ENCODE data around the gene STON2.

The STON2 gene

GRCh38 chr14:81418057-81418790 lies 18.1 kb upstream of the STON2 start:
- FAIRE-seq (no peak), DNase-seq (ENCODE audit: insufficient read length, low spot score) (no peak)

DNA sequence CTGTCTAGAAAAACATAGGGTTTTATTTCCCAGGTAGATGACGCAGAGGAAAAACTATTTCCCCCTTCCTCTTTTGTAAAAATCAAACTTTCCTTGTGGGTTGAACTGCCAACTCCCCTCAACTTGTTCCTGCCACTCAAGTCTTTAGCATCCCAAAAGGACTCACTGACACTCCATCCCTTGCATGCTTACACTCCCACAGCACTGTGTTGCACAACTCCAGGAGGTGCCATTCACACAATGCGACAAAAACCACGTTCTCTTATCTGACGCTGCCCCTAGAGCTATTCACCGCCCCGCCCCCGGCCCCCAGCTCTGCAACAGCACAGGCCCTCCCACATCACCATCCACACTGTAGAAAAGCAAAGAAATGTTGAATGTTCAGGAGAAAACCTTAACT lies 16.9 kb upstream of the STON2 start:
- DNase-seq (ENCODE audit: insufficient read length, low spot score), result no peak
- FAIRE-seq, result no peak

- no peak for DNase-seq (ENCODE audit: insufficient read length, low spot score)
These were observed 16.2 kb upstream of the STON2 start for GRCh38 chr14:81416194-81416952.

DNA sequence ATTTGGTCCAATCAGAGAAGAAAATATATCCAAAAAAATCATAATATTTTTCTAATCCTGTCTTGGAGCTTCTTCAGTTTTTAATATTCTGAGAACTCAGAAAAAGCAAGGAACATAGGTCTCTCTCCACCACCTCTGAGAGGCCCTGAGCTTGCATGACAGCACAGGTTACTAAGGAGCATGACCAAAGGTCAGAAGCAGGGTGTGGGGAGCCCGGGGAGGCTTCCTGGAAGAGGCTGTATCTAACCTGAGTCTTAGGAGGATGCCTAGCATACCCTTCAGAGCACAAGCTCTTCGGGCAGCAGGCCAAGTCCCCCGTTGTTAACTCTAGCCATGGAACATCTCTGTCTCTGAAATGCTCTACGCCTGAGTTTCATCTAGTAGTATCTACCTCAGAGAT lies 15.7 kb upstream of the STON2 start:
- no peak for FAIRE-seq

More at GRCh38 chr14:81416194-81416952, 16.2 kb upstream of the STON2 start:
- no peak for FAIRE-seq

GRCh38 chr14:81414123-81414522 lies 14.0 kb upstream of the STON2 start:
- no peak for FAIRE-seq
- no peak for DNase-seq (ENCODE audit: insufficient read length, low spot score)

More for the DNA sequence above, 15.7 kb upstream of the STON2 start:
- DNase-seq (ENCODE audit: insufficient read length, low spot score), result no peak

DNA sequence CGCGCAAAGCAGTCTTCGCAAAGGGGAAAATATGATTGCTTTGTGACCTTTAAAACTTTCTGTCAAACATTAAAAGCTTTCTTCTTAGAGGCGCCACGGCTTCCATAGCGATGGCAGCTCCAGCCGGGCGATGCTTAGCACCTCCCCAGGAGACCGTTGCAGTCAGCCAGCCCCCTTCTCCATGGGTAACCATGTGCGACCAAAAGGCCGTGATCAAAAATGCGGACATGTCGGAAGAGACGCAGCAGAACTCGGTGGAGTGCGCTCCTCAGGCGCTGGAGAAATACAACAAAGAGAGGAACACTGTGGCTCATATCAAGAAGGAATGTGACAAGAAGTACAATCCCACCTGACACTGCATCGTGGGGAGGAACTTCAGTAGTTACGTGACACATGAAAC lies 12.7 kb upstream of the STON2 start:
- DNase-seq (ENCODE audit: insufficient read length, low spot score) (no peak), FAIRE-seq (no peak)

DNA sequence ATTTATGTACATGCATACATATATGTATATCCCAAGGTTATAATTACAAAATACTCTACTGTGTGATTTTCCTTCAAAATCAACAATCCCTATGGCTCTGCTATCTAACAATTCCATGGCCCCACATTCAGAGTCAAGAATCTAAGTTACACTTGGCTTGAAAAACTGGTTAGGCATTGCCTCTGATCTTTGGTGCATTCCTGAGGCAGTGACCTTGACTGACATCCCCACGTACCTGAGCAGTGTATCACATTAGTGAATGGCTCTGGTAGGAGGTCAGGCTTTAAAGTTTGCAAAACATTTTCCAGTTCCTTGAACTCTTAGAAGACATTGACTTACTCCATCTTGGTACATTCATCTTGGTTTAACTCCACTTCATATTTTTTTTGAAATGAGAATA lies 8.5 kb upstream of the STON2 start:
- FAIRE-seq (no peak), DNase-seq (ENCODE audit: insufficient read length, low spot score) (no peak)

DNA sequence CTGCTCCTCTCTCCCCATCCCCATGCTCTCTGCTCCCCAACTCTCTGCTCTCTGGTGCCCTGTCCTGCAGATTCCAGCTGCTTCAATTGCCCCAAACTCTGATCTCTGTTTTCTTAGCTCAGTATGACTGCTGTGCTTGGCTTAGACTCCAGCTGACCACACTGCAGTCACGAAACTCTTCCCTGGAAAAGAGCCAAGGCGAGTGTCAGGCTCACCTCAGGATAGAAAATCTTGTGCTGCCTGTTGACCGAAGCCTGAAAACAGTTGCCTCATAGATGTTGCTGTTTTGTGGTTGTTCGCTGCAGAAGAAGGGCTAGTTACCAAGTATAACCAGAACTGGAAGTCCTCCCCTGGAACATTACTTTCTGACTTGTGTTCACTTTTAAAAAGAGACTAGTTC lies 6.7 kb upstream of the STON2 start:
- no peak for DNase-seq (ENCODE audit: insufficient read length, low spot score)
- no peak for FAIRE-seq

DNA sequence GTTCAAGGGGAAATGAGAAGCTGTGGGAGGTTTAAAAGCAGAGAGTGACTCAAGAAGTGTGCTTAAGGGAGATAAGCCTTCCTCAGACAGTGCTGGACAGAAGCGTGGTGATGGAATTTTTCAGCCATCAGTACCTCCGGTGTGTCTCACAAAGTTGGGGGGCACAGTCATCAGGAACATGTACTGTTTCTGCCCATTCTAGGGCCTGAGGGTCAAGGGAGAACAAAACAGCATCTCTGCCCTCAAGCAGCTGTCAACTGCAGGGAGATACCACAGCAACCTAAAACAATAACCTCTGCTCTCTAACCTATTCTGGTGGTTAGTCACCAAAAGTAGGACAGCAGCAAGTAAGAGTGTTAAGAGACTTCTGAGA lies 2.0 kb upstream of the STON2 start:
- FAIRE-seq (no peak), DNase-seq (ENCODE audit: insufficient read length, low spot score) (no peak)

GRCh38 chr14:81401420-81402122 lies 1.4 kb upstream of the STON2 start:
- FAIRE-seq (no peak), DNase-seq (ENCODE audit: insufficient read length, low spot score) (no peak)

GRCh38 chr14:81400852-81401251 lies 728 bp upstream of the STON2 start:
- FAIRE-seq, result no peak
- no peak for DNase-seq (ENCODE audit: insufficient read length, low spot score)

DNA sequence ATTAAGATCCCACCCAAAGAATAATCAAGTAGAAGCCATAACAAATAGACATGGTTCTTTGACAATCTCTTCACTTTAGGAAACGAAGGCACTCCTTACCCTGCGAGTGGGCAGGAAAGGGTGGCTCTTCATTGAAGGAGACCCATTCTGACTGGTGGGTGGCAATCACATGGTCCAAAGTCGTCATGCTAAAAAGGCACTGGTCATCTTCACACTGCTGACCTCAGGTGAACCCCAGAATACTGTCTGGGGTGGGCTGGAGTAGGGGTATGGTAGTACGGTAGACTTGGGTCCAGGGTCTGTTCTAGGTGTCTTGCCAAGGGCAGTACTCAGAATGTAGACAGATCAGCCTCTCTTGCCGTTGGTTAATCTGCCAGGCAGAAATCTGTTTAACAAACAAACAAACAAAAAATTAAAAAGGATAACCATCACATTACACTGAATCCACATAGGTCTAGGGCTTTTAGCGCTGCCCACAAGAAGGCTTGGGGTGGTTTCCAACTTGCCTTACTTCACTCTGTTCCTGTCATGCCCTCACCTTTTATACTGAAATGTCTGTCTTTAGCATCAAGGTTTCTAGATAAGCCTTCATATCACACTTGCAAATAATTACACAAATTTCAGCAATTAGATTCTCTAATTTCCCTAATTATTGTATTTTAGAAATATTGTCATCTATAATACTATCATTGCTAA lies 1.8 kb downstream of the STON2 start:
- DNase-seq (ENCODE audit: insufficient read length, low spot score), result no peak
- FAIRE-seq, result no peak

- FAIRE-seq (no peak), DNase-seq (ENCODE audit: insufficient read length, low spot score) (no peak)
These were observed 4.0 kb downstream of the STON2 start for GRCh38 chr14:81396113-81396512.

- FAIRE-seq (no peak), DNase-seq (ENCODE audit: insufficient read length, low spot score) (no peak)
These were observed 5.4 kb downstream of the STON2 start for GRCh38 chr14:81394739-81395138.

- FAIRE-seq (no peak), DNase-seq (ENCODE audit: insufficient read length, low spot score) (no peak)
These were observed 7.0 kb downstream of the STON2 start for GRCh38 chr14:81392976-81393643.

DNA sequence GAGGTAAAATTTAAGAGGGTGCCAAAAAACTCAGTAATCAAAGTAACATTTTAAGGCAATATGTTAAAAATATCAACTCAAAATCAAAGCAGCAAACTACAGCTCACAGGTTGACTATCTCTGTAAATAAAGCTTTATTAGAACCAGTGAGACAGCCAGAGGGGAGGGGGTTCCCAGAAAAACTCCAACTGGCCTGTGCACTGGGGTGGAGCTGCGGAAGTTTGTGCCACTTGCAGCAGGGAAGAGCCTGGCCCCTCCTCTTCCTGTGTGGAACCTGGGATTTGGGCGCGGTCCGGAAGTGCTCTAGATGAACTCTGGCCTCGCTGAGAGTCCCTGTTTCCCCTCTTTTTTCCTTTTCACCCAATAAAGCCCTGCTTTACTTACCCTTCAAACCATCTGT lies 8.1 kb downstream of the STON2 start:
- no peak for DNase-seq (ENCODE audit: insufficient read length, low spot score)
- no peak for FAIRE-seq

GRCh38 chr14:81390696-81391095 lies 9.4 kb downstream of the STON2 start:
- DNase-seq (ENCODE audit: insufficient read length, low spot score) (no peak), FAIRE-seq (no peak)

DNA sequence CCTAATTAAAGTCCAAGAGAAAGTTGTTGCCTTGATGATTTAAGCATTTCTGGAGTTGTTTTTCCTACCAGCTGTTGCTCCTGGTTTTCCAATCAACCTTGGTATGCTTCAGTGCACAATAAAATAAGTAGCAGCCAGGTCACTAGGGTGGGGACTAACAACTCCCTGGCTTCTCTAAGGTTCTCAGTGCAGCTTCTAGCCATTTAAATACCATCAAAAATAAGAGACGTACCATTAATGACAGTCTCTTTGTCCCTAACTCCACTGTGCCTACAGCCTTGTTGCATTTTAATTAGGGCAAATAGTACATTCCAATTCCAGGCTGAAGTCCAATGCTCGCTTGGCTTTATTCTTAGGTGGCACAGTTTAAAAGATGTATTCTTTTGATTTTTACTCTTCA lies 11.8 kb downstream of the STON2 start:
- DNase-seq (ENCODE audit: insufficient read length, low spot score) (no peak), FAIRE-seq (no peak)

- no peak for FAIRE-seq
- DNase-seq (ENCODE audit: insufficient read length, low spot score), result no peak
These were observed 13.8 kb downstream of the STON2 start for GRCh38 chr14:81386290-81386745.

- DNase-seq (ENCODE audit: insufficient read length, low spot score) (no peak), FAIRE-seq (no peak)
These were observed 14.2 kb downstream of the STON2 start for GRCh38 chr14:81385886-81386285.

DNA sequence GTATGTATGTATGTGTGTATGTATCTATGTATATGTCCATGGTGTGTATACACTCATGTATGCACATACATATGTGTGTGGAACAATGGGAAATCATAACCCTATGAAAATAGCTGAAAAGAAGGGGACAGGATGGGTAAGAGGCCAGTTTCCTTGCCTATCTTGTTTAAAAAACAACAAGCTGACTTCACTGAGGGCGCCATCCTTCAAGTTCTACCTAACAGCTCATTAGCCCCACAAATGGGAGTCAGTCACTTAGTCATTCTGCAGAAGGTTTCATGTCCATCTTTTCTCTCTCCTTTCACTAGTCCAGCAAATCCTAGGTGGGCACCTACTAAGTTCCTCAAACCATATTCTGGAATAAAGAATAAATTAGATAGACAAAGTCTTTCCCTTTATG lies 14.7 kb downstream of the STON2 start:
- DNase-seq (ENCODE audit: insufficient read length, low spot score) (no peak), FAIRE-seq (no peak)

All from GM19239 (cell line).